Endothelial cell of umbilical vein (primary cell): ENCODE data around the gene UBASH3A. TPM values are rescaled to one million over a fixed set of nuclear protein-coding genes. Genes with fewer than 3 reads are reported as not detected.

Experiments
- BruUV-seq: library from RNA; stranded (reverse); fragments of 400-500 nt; replicated peaks from 2 replicates; lab custom pipeline; 2021; lab: Mats Ljungman, UMichigan
- CTCF ChIA-PET: fragments of 300-600, 350-600 bp; sonication (Branson Sonifier 250); formaldehyde crosslinking; loops from one replicate; lab custom pipeline; 2021; ENCODE audit warnings: antibody characterized with exemption, inconsistent platforms; lab: Charles Lee
- POLR2A ChIA-PET: fragments of 300-600, 350-600 bp; sonication (Branson Sonifier 250); formaldehyde crosslinking; loops from one replicate; lab custom pipeline; 2021; ENCODE audit warnings: antibody characterized with exemption, inconsistent platforms; lab: Charles Lee
- DNase-seq: peaks from one replicate; pipeline ENCODE4 v3.0.0-alpha.2; 2011; ENCODE audit warnings: low read depth, low spot score
- FAIRE-seq: peaks from 2 replicates; lab custom pipeline; 2011; peaks lifted over from hg19 to GRCh38; lab: Jason Lieb, UNC
- H2AFZ ChIP-seq: 2 replicates; pipeline ENCODE4 v1.6.0; 2012; ENCODE audit warnings: low read depth, low read length, control low read depth, inconsistent platforms
- H3K27ac ChIP-seq: 2 replicates; pipeline ENCODE4 v1.5.1; 2011; ENCODE audit warnings: low read depth, mild to moderate bottlenecking, control low read depth, low read length, moderate library complexity; ENCODE audit not compliant: insufficient read depth
- H3K27me3 ChIP-seq, 2 experiments: 2 replicates each; pipeline versions ENCODE4 v1.6.0 to v1.6.1; 2011; ENCODE audit warnings: low read length in 2 of 2, mixed read lengths in 1 of 2; ENCODE audit not compliant: control insufficient read depth in 2 of 2, insufficient read depth in 2 of 2
- H3K36me3 ChIP-seq, 2 experiments: 2 replicates in 1 of 2; 3 replicates in 1 of 2; pipeline ENCODE4 v1.5.1; 2011; ENCODE audit warnings: low read length in 2 of 2, mild to moderate bottlenecking in 1 of 2, moderate library complexity in 1 of 2; ENCODE audit not compliant: control insufficient read depth in 2 of 2, insufficient read depth in 2 of 2; ENCODE audit errors: extremely low read depth in 1 of 2
- H3K4me1 ChIP-seq: 3 replicates; pipeline ENCODE4 v1.5.1; 2011; ENCODE audit warnings: mild to moderate bottlenecking, low read length; ENCODE audit not compliant: control insufficient read depth, insufficient read depth; ENCODE audit errors: extremely low read depth
- H3K4me2 ChIP-seq: 2 replicates; pipeline ENCODE4 v1.6.1; 2011; ENCODE audit warnings: low read length, control low read depth, mixed read lengths; ENCODE audit not compliant: insufficient read depth
- H3K4me3 ChIP-seq, 3 experiments: fragments of 200-600 bp in 1 of 3; sonication (generic), shearing (Covaris generic) in 1 of 3; replicated peaks in 1 of 3; 2 replicates each; pipeline ENCODE4 v1.5.1; 2011 to 2016; ENCODE audit warnings: control low read depth in 3 of 3, low read length in 3 of 3, mild to moderate bottlenecking in 2 of 3, inconsistent platforms in 1 of 3, low read depth in 1 of 3, moderate library complexity in 1 of 3; ENCODE audit not compliant: insufficient read depth in 1 of 3
- H3K79me2 ChIP-seq: 2 replicates; pipeline ENCODE4 v1.6.0; 2012; ENCODE audit warnings: low read length, inconsistent platforms; ENCODE audit not compliant: control insufficient read depth, insufficient read depth
- H3K9ac ChIP-seq: replicated peaks from 2 replicates; pipeline ENCODE3; 2011; ENCODE audit warnings: low read length, control low read depth; ENCODE audit not compliant: insufficient read depth; ENCODE audit errors: extremely low read depth
- H3K9me1 ChIP-seq: replicated peaks from 3 replicates; pipeline ENCODE4 v1.6.0; 2011; ENCODE audit warnings: mild to moderate bottlenecking, low read length; ENCODE audit not compliant: control insufficient read depth, insufficient read depth; ENCODE audit errors: extremely low read depth
- H3K9me3 ChIP-seq: replicated peaks from 2 replicates; pipeline ENCODE4 v1.5.1; 2012; ENCODE audit warnings: low read length, inconsistent platforms; ENCODE audit not compliant: control insufficient read depth, insufficient read depth
- H4K20me1 ChIP-seq: replicated peaks from 2 replicates; pipeline ENCODE3; 2011; ENCODE audit warnings: mild to moderate bottlenecking, low read length; ENCODE audit not compliant: control insufficient read depth, insufficient read depth; ENCODE audit errors: extremely low read depth
- EZH2 ChIP-seq: IDR thresholded peaks from 2 replicates; pipeline ENCODE4 v1.6.1; 2012; ENCODE audit warnings: borderline replicate concordance, low read depth, mild to moderate bottlenecking, moderate library complexity, low read length, inconsistent platforms; ENCODE audit not compliant: severe bottlenecking
- FOS ChIP-seq: IDR thresholded peaks from 2 replicates; pipeline ENCODE4 v1.6.1; 2011; ENCODE audit warnings: mild to moderate bottlenecking, low read length, moderate library complexity, borderline replicate concordance; ENCODE audit not compliant: insufficient read depth
- GATA2 ChIP-seq: IDR thresholded peaks from 2 replicates; pipeline ENCODE4 v1.7.0; 2011; ENCODE audit warnings: low read depth, mild to moderate bottlenecking, moderate library complexity, mixed read lengths, low read length; ENCODE audit not compliant: insufficient read length, insufficient read depth
- JUN ChIP-seq: IDR thresholded peaks from 2 replicates; pipeline ENCODE4 v1.6.1; 2011; ENCODE audit warnings: borderline replicate concordance, low read depth; ENCODE audit not compliant: insufficient read length, insufficient read depth
- MYC ChIP-seq: IDR thresholded peaks from one replicate; pipeline ENCODE4 v1.6.1; 2011; ENCODE audit warnings: mild to moderate bottlenecking, low read depth, low read length
- POLR2A ChIP-seq: IDR thresholded peaks from 2 replicates; pipeline ENCODE4 v1.6.1; 2012; ENCODE audit warnings: low read depth, mild to moderate bottlenecking, control low read depth, low read length
- POLR2AphosphoS5 ChIP-seq: IDR thresholded peaks from 2 replicates; pipeline ENCODE4 v1.6.1; 2012; ENCODE audit warnings: low read depth, mild to moderate bottlenecking, control low read depth, low read length, moderate library complexity; ENCODE audit not compliant: insufficient read depth
- dilution Hi-C: fragments of 300-500 bp; cut with MboI; formaldehyde crosslinking; loops from one replicate; pipeline ENCODE4 v1.15.0; 2019; ENCODE audit warnings: low sequenced_read_pairs; ENCODE audit not compliant: extremely low pct_ligation_motif_present
- intact Hi-C: fragments of 100-400 bp; cut with micrococcal nuclease; formaldehyde crosslinking; loops from one replicate; pipeline ENCODE4 v1.10.0; 2022
- polyA plus RNA-seq, 4 experiments: library from polyadenylated mRNA; depleted of rRNA in 3 of 4; stranded (reverse) in 3 of 4; unstranded in 1 of 4; fragments of >200 nt; gene quantifications; 2 replicates each; pipeline versions ENCODE4 v1.2.1 to v1.2.3, GENCODE V29; 2011 to 2012; ENCODE audit warnings: missing spikeins in 1 of 4
- total RNA-seq: library from RNA; stranded (reverse); gene quantifications from 2 replicates; pipeline ENCODE4 v1.2.3, GENCODE V29; 2021
- TF ChIP-seq, protein P1 (sequence below): IDR thresholded peaks from 2 replicates; pipeline ENCODE4 v1.6.1; 2011; ENCODE audit not compliant: insufficient read depth, insufficient read length
- TF ChIP-seq, protein P2 (sequence below), 2 donors: IDR thresholded peaks; 1 replicate in 1 of 2; 2 replicates in 1 of 2; pipeline ENCODE4 v1.5.1; 2011; ENCODE audit warnings: low read length in 2 of 2, mild to moderate bottlenecking in 2 of 2, moderate library complexity in 2 of 2, control low read depth in 1 of 2, inconsistent platforms in 1 of 2, low read depth in 1 of 2; ENCODE audit not compliant: insufficient read depth in 1 of 2; ENCODE audit errors: extremely low read depth in 1 of 2

Gene UBASH3A
- total and polyA plus RNA-seq, 2 donors (not counting 3 experiments of a cell fraction or from before 2014, with no cell fraction given), result not detected

DNA sequence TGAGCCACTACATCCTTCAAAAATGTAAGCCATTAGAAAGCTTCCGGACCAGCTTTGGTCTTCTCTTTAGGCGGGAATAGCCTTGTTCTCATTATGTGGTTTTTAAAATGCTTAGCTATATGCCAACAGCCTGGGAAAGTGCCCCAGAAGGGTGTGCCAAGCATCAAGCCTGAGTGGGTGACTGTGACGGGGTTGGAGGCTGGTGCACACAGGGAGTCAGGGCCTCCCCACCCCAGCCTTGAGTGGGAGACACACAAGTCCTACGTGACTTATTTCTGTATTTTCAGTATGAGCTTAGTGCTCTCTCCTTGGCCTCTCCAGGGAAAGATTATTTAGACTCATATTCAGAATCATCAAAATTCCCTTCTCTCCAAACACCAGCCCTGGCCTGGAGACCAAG lies 9.8 kb downstream of the UBASH3A start:
- DNase-seq (no peak), FAIRE-seq (no peak)
- no peaks in the 10 kb centered on the region for H4K20me1 ChIP-seq
- H2AFZ ChIP-seq, result no peak overlapping the region
- no peaks in the 10 kb centered on the region for H3K36me3 ChIP-seq
- H3K9ac ChIP-seq, result no peak overlapping the region
- no peak overlapping the region for H3K4me3 ChIP-seq
- BruUV-seq, result no TSS peak
- H3K4me2 ChIP-seq, result no peak overlapping the region
- H3K79me2 ChIP-seq, result no peaks in the 10 kb centered on the region
- CTCF ChIA-PET, result no interaction called here
- H3K9me3 ChIP-seq, result no peaks in the 10 kb centered on the region
- dilution Hi-C loops, result no loop called here
- no peak overlapping the region for H3K27ac ChIP-seq
- H3K4me1 ChIP-seq, result no peaks in the 10 kb centered on the region
- TF ChIP-seq, protein P1, sequence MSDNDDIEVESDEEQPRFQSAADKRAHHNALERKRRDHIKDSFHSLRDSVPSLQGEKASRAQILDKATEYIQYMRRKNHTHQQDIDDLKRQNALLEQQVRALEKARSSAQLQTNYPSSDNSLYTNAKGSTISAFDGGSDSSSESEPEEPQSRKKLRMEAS, result no peak
- TF ChIP-seq JUN (no peak), EZH2 (no peak), FOS (no peak), POLR2A (no peak), GATA2 (no peak), MYC (no peak), POLR2AphosphoS5 (no peak)
- TF ChIP-seq, protein P2, sequence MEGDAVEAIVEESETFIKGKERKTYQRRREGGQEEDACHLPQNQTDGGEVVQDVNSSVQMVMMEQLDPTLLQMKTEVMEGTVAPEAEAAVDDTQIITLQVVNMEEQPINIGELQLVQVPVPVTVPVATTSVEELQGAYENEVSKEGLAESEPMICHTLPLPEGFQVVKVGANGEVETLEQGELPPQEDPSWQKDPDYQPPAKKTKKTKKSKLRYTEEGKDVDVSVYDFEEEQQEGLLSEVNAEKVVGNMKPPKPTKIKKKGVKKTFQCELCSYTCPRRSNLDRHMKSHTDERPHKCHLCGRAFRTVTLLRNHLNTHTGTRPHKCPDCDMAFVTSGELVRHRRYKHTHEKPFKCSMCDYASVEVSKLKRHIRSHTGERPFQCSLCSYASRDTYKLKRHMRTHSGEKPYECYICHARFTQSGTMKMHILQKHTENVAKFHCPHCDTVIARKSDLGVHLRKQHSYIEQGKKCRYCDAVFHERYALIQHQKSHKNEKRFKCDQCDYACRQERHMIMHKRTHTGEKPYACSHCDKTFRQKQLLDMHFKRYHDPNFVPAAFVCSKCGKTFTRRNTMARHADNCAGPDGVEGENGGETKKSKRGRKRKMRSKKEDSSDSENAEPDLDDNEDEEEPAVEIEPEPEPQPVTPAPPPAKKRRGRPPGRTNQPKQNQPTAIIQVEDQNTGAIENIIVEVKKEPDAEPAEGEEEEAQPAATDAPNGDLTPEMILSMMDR (IDR thresholded peaks at IDR 0.05; ENCODE audit: extremely low read depth in 1 of 2, insufficient read depth in 1 of 2, low read depth in 1 of 2, low read length in 2 of 2), result no peak
- peaks cover 3 to 9% of the 10 kb centered on the region in 2 experiments for H3K27me3 ChIP-seq
- intact Hi-C loops, result no loop called here
- H3K9me1 ChIP-seq, result no peaks in the 10 kb centered on the region
- POLR2A ChIA-PET, result no interaction called here
